BE2C (cell line): Measurements from ENCODE around the gene ARAP2.
A peak's percentile ranks its signal among the peaks of the same experiment; 100 is the strongest.

Experiments used
- DNase-seq: peaks from one replicate; pipeline ENCODE4 v3.0.0-alpha.2; 2020
- H3K27me3 ChIP-seq: fragments of 250-450 bp; sonication (Bioruptor Pico); 2 replicates; pipeline ENCODE4 v1.5.1; 2020; ENCODE audit warnings: mild to moderate bottlenecking
- H3K36me3 ChIP-seq: fragments of 250-450 bp; sonication (Bioruptor Pico); 2 replicates; pipeline ENCODE4 v1.5.1; 2020; ENCODE audit warnings: mild to moderate bottlenecking
- H3K4me1 ChIP-seq: fragments of 250-450 bp; sonication (Bioruptor Pico); 2 replicates; pipeline ENCODE4 v1.5.1; 2020
- H3K4me3 ChIP-seq: 2 replicates; pipeline ENCODE4 v1.5.1; 2011; ENCODE audit warnings: low read depth, low read length
- H3K9me3 ChIP-seq: fragments of 250-450 bp; sonication (Bioruptor Pico); 2 replicates; pipeline ENCODE4 v1.5.1; 2020
- TF ChIP-seq, protein P1 (sequence below): IDR thresholded peaks from 2 replicates; pipeline ENCODE4 v1.5.1; 2012; ENCODE audit warnings: mild to moderate bottlenecking, low read depth, low read length

The ARAP2 gene

DNA sequence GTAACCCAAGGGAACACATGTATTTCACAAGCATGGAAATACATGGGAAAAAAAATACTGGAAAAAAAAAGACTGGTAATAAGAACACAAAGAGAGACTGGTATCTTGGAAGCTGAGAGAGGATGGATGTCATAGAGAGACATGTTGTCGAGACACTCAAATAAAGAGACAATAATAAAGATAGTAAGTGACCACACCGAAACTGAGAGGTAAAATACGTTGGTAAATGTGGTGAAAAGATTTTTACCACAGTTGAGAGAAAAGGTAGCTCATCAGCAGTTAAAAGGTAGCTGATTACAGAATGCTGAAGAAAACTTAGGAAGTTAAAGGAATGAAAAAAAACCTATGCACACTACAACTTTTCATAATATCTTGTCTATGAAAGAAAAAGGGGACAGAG lies 81.1 kb downstream of the ARAP2 start:
- Histone ChIP-seq H3K36me3 (no peaks in the 10 kb centered on the region), H3K4me1 (no peaks in the 10 kb centered on the region), H3K9me3 (no peaks in the 10 kb centered on the region), H3K4me3 (no peak overlapping the region), H3K27me3 (no peaks in the 10 kb centered on the region)
- TF ChIP-seq, protein P1, sequence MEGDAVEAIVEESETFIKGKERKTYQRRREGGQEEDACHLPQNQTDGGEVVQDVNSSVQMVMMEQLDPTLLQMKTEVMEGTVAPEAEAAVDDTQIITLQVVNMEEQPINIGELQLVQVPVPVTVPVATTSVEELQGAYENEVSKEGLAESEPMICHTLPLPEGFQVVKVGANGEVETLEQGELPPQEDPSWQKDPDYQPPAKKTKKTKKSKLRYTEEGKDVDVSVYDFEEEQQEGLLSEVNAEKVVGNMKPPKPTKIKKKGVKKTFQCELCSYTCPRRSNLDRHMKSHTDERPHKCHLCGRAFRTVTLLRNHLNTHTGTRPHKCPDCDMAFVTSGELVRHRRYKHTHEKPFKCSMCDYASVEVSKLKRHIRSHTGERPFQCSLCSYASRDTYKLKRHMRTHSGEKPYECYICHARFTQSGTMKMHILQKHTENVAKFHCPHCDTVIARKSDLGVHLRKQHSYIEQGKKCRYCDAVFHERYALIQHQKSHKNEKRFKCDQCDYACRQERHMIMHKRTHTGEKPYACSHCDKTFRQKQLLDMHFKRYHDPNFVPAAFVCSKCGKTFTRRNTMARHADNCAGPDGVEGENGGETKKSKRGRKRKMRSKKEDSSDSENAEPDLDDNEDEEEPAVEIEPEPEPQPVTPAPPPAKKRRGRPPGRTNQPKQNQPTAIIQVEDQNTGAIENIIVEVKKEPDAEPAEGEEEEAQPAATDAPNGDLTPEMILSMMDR: no peak
- DNase-seq: no peak

DNA sequence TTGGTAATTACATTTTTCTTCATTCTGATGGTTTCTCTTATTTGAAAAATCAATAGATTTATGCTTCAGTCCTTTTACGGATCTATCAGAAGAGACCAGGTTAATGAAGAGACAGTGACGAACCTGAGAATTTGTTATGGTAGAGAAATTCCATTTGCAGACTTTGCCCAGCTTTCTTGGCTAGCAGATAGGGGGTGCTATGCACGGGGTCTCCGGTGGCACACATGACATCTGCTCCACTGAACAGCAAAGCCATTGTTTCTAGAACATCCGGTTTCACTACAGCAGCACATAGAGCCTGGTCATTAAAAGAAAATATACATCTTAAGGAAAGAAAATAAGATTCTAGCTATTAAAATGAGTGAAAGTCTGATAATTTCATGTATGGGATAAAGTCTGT lies 85.1 kb downstream of the ARAP2 start:
- Histone ChIP-seq H3K27me3 (no peaks in the 10 kb centered on the region), H3K36me3 (no peaks in the 10 kb centered on the region), H3K9me3 (no peaks in the 10 kb centered on the region), H3K4me3 (no peak overlapping the region), H3K4me1 (no peaks in the 10 kb centered on the region)
- DNase-seq: no peak
- TF ChIP-seq, protein P1: peak; percentile 22; the same call in 1 of the 2 replicates

DNA sequence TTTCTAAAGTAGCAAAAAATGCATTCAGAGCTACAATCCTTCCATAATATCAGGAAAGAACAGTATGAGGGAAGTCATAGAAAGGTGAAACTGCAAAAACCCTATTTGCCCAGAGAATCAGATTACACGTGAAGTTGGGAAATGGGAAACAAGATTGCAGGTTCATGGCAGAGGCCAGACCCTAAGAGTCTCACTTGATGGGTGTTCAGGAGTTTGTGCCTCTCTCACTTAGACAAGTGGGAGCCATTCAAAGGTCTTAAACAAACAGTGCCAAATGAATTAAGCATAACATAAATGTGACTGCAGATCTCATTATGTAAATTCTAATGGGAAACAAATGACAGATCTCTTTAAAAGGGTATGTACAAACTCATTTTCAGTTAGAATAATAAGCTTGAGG lies 91.6 kb downstream of the ARAP2 start:
- no peak for DNase-seq

DNA sequence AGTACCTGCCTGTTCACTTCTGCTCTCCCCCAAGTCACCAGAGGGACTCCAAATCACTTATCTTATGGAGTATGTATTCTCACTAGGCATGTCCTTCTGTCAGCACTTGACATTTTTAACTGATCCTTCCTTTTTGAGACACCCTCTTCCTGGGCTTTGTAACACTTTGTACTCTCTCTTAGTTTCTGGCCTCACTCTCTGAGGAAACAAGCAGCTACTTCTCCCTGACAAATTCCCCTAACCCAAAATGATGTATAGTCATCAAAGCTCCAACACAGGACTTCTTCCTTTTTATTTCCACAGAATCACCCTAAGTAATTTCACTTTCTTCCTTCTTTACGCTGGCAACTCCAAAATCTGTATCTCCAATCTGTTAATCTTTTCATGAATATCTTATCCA lies 101.8 kb downstream of the ARAP2 start:
- DNase-seq: no peak
- Histone ChIP-seq H3K4me1 (no peaks in the 10 kb centered on the region), H3K36me3 (no peaks in the 10 kb centered on the region), H3K27me3 (no peaks in the 10 kb centered on the region), H3K9me3 (no peaks in the 10 kb centered on the region), H3K4me3 (no peak overlapping the region)
- TF ChIP-seq, protein P1: no peak

More for the DNA sequence above, 91.6 kb downstream of the ARAP2 start:
- H3K36me3 ChIP-seq: no peaks in the 10 kb centered on the region
- no peak overlapping the region for H3K4me3 ChIP-seq
- no peaks in the 10 kb centered on the region for H3K9me3 ChIP-seq
- no peaks in the 10 kb centered on the region for H3K4me1 ChIP-seq
- TF ChIP-seq, protein P1: no peak
- H3K27me3 ChIP-seq: no peaks in the 10 kb centered on the region

DNA sequence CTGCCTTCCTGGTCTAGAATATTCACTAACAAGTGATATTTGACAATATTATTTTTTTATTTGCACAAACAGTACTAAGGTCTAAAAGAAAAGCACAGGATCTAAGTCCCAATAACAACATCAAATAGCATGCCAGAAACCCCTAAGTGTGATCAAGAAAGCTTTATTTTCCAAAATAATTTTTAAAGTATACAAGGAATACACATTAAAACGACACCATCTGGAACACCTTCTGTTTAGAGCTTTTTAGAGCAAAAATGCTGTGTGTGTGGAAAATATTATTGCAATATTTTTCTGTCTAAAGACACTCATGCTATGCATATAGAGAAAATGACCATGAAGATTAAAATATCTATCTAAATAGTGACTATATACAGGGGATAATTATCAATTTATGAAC lies 103.1 kb downstream of the ARAP2 start:
- no peaks in the 10 kb centered on the region for H3K36me3 ChIP-seq
- H3K4me3 ChIP-seq: no peak overlapping the region
- H3K9me3 ChIP-seq: no peaks in the 10 kb centered on the region
- no peaks in the 10 kb centered on the region for H3K4me1 ChIP-seq
- H3K27me3 ChIP-seq: no peaks in the 10 kb centered on the region
- TF ChIP-seq, protein P1: no peak
- no peak for DNase-seq

DNA sequence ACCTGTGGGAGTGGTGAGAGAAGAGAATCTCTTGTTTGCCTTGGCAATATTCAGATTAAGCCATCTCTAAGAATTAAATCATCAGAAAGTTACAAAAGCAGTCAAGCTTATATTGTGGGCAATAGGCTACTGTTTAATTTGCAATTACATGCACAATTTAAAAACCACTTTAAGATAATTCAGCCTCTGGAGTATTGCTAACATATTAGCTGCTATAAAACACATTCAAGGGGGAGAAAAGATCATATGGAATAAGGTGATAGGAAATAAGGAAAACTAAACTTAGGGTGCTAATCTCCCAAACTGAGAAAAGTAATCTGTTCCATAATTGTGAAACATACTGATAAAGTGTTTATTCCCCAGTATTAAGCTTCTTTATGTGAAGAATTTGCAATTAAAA lies 103.9 kb downstream of the ARAP2 start:
- H3K9me3 ChIP-seq: no peaks in the 10 kb centered on the region
- H3K36me3 ChIP-seq: no peaks in the 10 kb centered on the region
- TF ChIP-seq, protein P1: no peak

More for the DNA sequence above, 103.9 kb downstream of the ARAP2 start:
- Histone ChIP-seq H3K27me3 (no peaks in the 10 kb centered on the region), H3K4me1 (no peaks in the 10 kb centered on the region), H3K4me3 (no peak overlapping the region)
- DNase-seq: no peak
